IPS-NIHi7 (cell line): ENCODE data around the gene GZF1.

Source experiments
- DNase-seq: peaks from one replicate; pipeline ENCODE4 v3.0.0; 2012; ENCODE audit warnings: mixed read lengths; ENCODE audit errors: extremely low spot score

Gene GZF1

GRCh38 chr20:23369072-23369823, 7.3 kb downstream of the GZF1 start:
- no peak for DNase-seq

DNA sequence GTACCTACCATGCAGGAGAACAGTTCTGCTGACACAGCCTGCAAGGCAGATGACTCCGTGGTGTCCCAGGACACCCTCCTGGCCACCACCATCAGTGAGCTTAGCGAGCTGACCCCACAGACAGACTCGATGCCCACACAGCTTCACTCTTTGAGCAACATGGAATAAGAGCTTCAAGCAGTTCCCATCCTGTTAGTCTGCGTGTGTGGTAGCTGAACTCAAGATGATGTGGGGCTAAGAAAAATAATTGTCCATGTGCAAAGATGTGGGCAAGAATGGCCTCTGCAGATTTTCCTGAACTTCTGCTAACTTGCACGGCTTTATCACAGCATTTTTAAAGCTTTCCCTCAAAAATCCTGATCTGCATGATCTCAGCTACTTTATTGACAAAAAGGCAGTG, 8.3 kb downstream of the GZF1 start:
- DNase-seq, result no peak

- DNase-seq, result no peak
Observed at GRCh38 chr20:23370873-23371272, 8.9 kb downstream of the GZF1 start.

DNA sequence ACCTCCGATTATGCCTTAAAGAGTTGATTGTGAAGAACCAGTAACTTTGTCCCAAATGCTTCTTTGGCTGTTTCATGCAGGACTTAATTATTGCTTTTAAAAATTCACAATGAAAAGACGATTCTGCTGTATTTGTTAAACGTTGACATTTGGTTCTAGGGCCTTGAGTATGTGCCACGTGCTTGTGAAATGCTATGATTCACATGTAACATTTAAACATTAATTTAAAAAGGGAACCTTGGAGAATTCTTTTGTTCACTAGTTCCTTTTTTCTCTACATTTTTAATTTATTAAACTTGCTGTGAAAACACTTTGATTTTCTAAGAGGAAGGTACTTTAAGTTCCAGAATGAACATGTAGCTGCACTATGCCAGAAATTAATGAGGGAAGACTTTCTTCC, 9.5 kb downstream of the GZF1 start:
- DNase-seq, result no peak

GRCh38 chr20:23374441-23374840, 12.5 kb downstream of the GZF1 start:
- DNase-seq, result no peak

DNA sequence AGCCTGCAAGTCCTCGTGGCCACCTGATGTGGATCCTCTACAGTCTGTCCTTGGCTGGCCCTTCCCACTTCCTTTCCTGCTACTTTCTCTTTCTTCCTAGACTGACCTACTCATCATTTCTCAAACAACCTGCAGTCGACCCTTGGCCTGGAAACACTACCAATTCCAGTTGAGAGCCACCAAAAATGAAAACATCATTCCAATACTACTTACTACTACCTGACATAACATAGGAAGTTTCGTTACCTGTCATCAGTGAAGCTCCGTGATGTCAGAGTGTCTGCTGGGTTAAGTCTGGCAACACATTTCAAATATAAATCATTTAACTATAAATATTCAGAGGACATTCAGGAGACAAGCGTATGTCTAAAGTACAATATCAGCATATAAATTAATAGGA, 13.8 kb downstream of the GZF1 start:
- DNase-seq, result no peak

DNA sequence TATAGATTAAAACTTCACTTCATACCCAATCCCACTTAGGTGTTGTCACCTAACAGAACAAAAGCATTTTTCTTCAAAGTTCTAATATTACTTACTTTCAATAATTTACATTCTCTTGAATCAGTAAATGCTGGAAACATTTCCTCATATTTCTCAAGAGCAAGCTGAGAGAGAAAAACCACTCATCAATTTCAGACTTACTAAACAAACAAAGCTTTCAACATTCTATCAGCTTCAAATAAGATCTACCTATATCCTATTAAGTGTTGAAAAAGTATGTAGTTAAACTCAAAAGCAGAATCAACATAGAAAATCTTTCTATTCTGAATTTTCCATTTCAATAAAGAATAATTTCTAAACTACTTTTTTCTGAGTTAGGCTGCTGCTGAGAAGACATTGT, 17.8 kb downstream of the GZF1 start:
- no peak for DNase-seq

DNA sequence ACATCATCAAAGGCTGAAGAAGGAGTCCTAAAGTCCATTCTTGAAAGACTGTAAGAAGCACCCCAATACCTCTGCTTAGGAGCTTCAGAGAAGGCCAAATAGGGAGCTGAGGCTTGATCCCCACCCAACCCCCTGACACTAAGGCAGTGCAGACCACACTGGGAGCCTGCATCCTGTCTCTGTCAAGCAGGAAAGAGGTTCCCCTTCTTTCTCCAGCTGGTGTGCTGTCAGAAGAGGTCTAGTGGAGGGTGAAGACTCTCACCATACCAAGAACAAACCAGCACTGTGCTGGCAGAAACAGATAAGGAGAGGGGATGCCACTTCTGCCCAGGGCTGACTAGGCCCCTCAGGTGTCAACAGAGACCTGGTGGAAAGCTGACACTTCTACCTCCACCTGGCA, 19.9 kb downstream of the GZF1 start:
- no peak for DNase-seq

- DNase-seq, result no peak
Observed at GRCh38 chr20:23386304-23387117, 24.5 kb downstream of the GZF1 start.

DNA sequence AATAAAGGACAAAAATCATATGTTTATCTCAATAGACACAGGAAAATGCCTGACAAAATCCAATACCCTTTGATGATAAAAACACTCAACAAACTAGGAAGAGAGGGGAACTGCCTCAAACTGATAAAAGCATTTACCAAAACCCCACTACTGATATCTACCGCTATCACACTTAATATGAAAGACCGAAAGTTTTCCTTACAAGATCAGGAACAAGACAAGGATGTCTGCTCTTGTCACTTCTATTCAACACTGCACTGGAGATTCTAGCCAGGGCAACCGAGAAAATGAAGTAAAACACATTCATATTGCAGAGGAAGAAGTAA, 25.1 kb downstream of the GZF1 start:
- no peak for DNase-seq

GRCh38 chr20:23390091-23390774, 28.3 kb downstream of the GZF1 start:
- DNase-seq, result no peak

DNA sequence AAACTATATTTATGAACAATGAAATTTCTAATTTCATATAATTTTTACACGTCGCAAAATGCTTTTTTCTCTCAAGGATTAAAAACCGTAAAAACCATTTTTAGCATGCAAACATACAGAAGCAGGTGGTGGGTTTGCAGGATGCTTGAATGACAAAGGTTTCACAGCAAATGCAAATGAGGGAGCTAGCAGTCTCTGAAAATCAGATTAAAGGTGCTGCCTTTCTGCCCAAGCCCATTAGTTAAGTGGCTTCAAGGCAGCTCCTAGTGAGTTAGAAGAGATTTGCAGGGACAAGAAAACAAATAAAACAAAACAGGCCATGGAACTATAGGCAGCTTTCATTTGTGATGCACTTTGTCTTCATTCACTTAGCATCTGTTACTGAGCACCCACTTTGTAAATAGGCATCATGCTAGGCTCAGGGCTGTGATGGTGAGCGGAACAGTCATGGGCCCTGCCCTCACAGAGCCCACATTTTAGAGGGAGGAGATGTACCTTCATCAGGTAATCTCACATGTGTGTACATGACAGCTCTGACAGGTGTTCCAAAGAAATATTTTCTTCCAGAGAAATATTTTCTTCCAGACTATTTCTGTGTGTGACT, 29.8 kb downstream of the GZF1 start:
- peak; percentile 31 for DNase-seq

DNA sequence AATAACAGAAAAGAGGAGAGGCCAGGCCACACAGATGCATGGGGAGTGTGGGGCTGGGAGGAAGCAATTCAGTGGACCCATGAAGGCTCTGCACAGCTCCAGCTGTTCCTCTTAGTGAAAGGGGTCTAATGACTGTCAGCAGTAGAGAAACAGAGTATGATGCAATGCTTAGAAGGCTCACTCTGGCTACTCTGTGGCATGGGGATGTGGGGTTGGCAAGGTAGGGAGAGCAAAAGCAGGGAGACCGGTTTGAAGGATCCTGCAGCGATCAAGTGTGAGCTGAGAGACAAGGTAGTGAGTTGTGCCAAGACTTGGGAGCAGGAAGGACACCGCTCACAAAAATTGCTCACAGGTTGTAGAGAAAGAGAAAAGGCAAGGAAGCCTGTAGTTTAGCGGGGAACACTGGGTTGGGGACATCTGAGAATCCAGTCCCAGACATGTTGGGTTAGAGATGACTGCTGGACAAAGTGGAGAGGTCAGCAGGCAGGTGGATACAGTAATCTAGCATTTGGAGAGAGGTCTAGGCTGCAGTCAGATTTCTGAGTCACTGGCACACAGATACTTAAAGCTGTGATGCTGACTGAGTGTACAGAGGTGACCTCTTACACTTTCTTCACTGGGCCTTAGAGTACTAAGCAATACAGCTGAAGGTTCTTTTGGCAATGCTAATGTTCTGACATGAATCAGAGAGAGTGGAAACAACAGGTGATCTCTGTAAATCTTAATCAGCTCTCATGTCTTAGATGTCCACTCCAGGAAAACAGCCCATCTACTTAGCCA, 32.2 kb downstream of the GZF1 start:
- DNase-seq, result no peak

DNA sequence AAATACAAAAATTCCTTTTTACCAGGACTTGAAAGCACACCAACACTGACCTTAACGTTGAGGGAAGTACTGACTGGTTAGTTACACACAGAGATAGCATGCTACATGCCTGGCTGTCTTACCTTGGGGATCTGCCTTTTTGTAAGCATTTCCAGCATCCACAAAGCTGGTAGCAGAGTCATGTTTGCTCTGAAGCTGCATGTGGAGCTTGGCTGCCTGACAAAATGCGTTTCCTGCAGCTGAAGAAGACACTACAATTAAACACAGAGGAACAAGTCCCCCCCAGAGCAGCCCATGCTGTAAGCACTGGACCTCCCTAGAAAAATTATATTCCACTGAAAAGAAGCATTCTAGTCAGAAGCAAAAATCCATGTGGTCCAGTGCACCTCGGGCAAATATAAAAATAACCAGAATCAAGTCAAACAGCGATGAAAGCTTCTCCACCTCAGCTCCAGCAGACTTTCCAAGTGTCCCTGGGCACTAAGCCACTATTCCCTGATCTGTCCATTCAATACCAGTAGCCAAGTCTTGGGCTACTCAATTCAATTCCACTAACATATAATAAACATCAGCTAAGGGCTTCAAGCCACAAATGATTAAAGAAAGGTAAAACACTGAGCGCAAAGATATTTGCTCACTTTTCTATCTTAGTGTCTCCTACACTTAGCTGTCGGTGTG, 35.1 kb downstream of the GZF1 start:
- DNase-seq, result no peak

DNA sequence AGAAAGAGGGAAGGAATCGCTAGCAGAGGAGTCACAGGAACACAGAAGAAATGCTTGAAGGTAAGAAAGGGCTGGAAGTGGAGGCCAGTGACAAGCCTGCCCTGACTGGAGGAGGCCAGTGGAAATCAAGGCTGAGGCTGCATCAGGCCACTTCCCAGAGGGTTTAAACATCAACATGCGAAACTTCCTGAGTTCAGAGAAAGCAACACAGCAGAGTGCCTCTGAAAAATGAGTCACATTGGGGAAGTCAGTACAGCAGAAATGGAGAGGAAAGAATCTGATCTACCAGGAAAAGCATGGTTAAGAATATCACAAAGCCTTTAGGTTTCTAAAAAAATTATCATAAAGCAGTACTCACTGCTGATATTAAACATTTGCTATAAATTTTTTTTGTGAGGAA, 36.0 kb downstream of the GZF1 start:
- DNase-seq, result no peak

GRCh38 chr20:23399568-23400241, 37.7 kb downstream of the GZF1 start:
- no peak for DNase-seq

DNA sequence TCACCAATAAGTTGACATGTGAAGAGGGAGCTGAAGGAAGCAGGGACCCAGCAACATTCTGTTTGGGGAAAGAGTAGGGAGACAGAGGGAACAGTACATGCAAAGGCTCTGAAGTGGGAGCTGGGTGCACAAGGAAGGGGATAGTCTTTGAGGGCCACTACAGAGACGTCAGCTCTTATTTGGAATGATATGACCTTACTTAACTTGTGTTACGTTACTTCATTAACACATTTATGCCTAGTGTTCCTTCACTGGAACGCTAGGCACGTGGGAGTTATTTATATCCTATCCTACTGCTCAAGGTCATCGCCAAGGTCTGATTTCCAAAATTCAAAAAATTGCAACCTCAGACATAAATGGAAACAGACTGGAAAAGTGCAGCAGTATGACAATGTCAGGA, 39.1 kb downstream of the GZF1 start:
- DNase-seq, result no peak

DNA sequence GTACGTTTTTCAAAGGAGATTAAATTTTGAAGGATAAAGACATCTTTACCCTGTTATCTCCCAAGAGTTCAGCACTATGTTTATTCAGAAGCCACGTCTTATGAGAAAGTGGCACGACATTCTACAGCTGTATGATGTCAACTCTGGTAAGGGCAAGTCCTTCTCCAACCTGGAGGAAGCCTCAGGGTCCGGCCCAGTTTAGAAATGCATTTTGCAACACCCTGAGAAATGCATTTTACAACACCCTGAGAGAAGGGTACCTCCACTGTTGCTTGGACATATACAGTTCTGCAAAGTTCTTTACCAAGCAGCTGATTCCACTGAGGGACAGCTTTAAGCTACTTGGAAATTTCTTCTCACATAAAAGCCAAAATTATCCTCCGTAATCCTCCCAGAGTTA, 41.8 kb downstream of the GZF1 start:
- no peak for DNase-seq

DNA sequence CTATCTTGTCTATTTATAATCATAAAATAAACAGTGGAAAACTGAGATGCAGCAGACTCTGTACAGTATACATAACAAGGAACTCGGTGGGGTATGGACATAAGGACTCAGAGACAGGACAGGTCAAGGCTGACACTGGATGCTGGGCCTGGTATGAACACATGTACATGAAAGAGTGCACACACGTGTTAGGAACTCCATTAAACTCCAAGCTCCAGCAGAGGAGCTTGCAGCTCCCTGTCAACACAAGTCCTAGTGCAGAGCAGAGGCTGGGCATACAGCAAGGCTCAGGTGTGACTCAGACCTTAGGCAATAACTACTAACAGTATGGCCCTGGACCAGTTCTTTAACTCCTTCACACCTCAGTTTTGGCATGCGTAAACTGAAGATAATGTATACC, 42.2 kb downstream of the GZF1 start:
- no peak for DNase-seq

DNA sequence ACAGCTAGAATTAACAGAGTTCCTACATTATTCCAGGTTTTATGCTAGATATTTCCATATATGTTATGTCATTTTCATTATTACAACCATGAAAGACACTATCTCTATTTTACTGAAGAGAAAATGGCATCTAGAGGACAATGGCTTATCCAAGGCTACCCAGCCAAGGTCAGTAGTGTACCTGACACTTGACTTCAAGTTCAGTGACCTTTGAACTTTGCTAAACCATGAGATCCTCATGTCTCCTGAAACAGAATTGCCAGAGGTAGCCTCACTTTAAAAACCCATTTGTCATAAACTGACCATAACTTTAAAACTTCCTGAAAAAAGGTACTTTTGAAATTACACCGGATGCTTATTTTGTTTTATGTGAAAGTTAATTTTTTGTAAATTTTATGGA, 44.9 kb downstream of the GZF1 start:
- no peak for DNase-seq
